ENCODE measurements around the gene SNAP25.

GRCh38 chr20:10179574-10180298 lies 38.9 kb upstream of the SNAP25 start:
- TF ChIP-seq CTCF (IDR thresholded peaks at IDR 0.05) = no peak
- TF ChIP-seq POLR2AphosphoS5 (IDR thresholded peaks at IDR 0.05) = no peak
